Ecto neural progenitor cell (in vitro differentiated cells): ENCODE data around the gene SLC2A14.
"Not testable (repeated sequence)": the region's sequence is repeated elsewhere in the genome, so short reads cannot be mapped to it uniquely, and the experiment has no call there.

ENCODE experiments used
- DNase-seq: peaks from one replicate; pipeline ENCODE4 v3.0.0-alpha.2; 2018; ENCODE audit warnings: low spot score

Gene SLC2A14

GRCh38 chr12:7869137-7869536 is 3.6 kb downstream of the SLC2A14 start:
- DNase-seq = no peak

DNA sequence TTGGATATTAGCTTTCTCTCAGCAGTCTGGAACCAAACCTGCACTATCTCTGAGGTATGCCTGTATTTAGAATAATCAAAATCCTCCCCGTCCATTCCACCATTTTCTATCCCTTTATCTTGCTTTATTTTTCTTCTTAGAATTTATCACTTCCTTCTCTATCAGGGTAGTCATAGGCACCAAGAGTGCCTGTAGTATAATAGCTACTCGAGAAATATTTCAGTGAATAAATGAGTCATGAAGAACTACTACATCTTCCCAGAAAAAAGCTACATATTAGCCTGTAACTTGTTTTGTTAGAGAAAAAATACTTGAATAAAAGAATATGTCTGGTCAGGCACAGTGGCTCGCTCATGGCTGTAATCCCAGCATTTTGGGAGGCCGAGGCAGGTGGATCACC is 4.3 kb downstream of the SLC2A14 start:
- DNase-seq = no peak

- DNase-seq = no peak
Observed at GRCh38 chr12:7864601-7865150, 8.0 kb downstream of the SLC2A14 start.

DNA sequence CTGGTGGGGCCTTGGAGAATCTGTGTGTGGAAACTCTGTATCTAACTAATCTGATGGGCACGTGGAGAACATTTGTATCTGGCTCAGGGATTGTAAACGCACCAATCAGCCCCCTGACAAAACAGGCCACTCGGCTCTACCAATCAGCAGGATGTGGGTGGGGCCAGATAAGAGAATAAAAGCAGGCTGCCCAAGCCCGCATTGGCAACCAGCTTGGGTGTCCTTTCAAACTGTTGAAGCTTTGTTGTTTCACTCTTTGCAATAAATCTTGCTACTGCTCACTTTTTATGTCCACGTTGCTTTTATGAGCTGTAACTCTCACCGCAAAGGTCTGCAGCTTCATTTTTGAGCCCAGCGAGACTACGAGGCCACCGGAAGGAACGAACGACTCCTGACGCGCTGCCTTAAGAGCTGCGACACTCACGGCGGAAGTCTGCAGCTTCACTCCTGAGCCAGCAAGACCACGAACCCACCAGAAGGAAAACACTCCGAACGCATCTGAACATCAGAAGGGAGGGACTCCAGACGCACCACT is 9.8 kb downstream of the SLC2A14 start:
- DNase-seq = not testable (repeated sequence)

DNA sequence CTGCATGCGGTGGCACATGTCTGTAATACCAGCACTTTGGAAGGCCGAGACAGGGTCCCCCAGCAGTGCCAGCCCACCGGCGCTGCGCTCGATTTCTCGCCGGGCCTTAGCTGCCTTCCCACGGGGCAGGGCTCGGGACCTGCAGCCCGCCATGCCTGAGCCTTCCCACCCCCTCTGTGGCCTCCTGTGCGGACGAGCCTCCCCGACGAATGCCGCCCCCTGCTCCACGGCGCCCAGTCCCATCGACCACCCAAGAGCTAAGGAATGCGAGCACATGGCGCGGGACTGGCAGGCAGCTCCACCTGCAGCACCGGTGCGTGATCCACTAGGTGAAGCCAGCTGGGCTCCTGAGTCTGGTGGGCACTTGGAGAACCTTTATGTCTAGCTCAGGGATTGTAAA is 10.4 kb downstream of the SLC2A14 start:
- not testable (repeated sequence) for DNase-seq

DNA sequence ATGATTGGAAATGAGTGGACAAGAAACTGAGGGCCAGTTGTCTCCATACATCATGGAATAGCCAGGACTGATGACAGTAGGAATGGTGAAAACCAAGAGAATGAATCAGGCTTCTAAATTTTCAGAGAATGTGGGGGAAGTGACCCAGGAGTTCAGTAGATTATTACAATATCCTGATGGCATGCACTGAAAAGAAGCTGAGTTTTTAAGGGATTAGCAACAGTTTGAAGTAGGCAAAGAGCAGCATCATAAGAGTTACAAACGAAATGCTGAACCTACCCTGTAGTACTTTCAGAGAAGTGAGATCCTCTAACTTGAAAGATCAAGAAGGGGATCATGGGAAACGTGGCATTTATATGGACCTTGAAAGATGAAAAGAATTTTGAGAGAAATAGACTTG is 13.2 kb downstream of the SLC2A14 start:
- no peak for DNase-seq

- no peak for DNase-seq
Observed at GRCh38 chr12:7857971-7858370, 14.7 kb downstream of the SLC2A14 start.

DNA sequence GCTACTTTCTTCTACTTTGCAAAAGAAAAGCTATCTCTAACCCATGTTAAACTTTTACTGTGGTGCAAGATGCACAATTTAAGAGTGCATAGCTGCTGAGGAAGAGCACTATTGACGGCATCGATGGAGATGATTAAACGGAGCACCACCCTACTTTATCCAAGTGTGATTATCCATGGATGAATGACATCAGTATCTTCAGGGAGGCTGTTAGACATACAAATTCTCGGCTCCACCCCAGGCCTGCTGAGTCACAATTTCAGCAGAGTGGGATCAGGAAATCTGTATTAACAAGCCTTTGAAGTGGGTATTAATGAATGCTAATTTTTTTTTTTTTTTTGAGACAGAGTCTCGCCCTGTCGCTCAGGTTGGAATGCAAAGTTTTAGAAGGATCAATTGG is 16.2 kb downstream of the SLC2A14 start:
- no peak for DNase-seq

- no peak for DNase-seq
Observed at GRCh38 chr12:7853557-7853956, 19.2 kb downstream of the SLC2A14 start.

DNA sequence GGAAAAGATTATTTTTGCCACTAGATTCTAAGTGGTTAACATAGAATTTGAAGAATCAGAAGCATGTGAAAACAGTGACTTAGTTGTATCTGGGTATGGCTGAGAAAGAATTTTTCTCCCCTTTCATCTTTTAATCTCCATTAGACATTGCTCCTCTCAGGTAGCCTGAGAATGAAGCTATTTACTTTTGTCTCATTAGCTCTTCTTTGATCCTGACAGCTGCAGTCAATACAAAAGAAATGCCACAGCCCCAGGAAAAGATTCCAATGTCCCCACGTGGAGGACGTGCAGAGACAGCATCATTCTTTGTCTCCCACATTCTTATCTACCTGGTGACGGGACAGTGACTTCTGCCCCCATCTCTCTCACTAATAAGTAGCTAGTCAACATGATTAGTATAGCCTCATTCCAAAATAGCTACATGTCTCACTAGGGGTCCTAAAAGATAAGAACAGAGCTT is 21.1 kb downstream of the SLC2A14 start:
- not testable (repeated sequence) for DNase-seq

- DNase-seq = not testable (repeated sequence)
Observed at GRCh38 chr12:7850099-7850498, 22.6 kb downstream of the SLC2A14 start.

GRCh38 chr12:7848098-7848422 is 24.7 kb downstream of the SLC2A14 start:
- not testable (repeated sequence) for DNase-seq

GRCh38 chr12:7847226-7848097 is 25.3 kb downstream of the SLC2A14 start:
- not testable (repeated sequence) for DNase-seq

- no peak for DNase-seq
Observed at GRCh38 chr12:7844116-7844515, 28.6 kb downstream of the SLC2A14 start.

- DNase-seq = not testable (repeated sequence)
Observed at GRCh38 chr12:7843583-7843982, 29.1 kb downstream of the SLC2A14 start.

GRCh38 chr12:7843149-7843548 is 29.6 kb downstream of the SLC2A14 start:
- DNase-seq = not testable (repeated sequence)

- DNase-seq = not testable (repeated sequence)
Observed at GRCh38 chr12:7842444-7842843, 30.3 kb downstream of the SLC2A14 start.

DNA sequence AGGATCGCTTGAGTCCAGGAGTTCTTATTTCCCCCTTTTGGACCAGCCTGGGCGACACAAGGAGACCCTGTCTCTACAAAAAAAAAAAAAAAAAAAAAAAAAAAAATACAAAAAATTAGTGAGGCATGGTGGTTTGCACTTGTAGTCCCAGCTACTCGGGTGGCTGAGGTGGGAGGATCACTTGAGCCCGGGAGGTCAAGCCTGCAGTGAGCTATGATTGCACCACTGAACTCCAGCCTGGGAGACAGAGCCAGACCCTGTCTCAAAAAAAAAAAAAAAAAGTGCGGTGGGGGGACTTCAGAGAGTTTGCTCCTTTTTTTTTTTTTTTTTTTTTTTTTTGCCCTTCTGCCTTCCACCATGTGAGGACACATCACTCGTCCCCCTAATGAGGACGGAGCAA is 32.9 kb downstream of the SLC2A14 start:
- DNase-seq = not testable (repeated sequence)

GRCh38 chr12:7839226-7839625 is 33.5 kb downstream of the SLC2A14 start:
- not testable (repeated sequence) for DNase-seq

DNA sequence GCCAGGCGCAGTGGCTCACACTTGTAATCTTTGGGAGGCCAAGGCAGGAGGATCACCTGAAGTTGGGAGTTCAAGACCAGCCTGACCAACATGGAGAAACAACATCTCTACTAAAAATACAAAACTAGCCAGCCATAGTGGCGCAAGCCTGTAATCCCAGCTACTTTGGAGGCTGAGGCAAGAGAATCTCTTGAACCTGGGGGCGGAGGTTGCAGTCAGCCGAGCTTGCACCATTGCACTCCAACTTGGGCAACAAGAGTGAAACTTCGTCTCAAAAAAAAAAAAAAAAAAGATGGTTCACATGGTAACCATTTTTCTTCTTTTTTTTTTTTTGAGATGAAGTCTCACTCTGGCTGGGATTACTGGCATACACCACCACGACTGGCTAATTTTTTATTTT is 35.3 kb downstream of the SLC2A14 start:
- DNase-seq = no peak

- no peak for DNase-seq
Observed at GRCh38 chr12:7835766-7836165, 36.9 kb downstream of the SLC2A14 start.

DNA sequence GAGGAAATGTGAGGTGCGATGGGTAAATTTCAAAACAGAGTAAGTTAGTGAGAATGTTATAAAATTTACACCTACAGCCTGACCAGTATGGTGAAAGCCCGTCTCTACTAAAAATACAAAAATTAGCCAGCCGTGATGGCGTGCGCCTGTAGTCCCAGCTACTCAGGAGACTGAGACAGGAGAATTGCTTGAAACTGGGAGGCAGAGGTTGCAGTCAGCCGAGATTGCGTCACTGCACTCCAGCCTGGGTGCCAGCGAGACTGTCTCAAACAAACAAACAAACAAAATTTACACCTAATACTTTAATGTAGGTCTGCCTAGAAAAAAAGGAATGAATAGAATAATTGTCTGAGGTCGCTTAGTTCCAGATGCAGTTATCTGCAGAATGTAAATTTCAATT is 37.6 kb downstream of the SLC2A14 start:
- no peak for DNase-seq

DNA sequence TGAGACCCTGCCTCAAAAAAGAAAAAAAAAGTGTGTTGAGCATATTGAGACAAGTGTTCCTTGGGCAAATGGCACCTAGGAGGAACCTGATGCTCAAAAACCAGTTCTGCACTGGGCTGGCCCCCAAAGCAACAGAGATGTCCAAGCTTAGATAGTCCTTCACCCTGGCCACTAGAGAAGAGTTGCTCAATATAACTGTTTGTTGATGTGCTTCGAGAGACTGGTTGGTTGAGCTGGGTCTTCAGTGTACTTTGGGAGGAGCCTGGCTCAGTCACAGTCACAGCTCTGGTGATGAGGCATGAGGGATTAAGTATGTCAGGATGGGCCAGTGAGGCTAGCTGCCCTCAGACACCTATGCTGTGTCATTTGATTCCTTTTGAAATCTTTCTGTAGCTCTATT is 38.0 kb downstream of the SLC2A14 start:
- DNase-seq = no peak
